ENCODE measurements around the gene SLC12A5.
A peak's percentile ranks its signal among the peaks of the same experiment; 100 is the strongest.

Gene SLC12A5

DNA sequence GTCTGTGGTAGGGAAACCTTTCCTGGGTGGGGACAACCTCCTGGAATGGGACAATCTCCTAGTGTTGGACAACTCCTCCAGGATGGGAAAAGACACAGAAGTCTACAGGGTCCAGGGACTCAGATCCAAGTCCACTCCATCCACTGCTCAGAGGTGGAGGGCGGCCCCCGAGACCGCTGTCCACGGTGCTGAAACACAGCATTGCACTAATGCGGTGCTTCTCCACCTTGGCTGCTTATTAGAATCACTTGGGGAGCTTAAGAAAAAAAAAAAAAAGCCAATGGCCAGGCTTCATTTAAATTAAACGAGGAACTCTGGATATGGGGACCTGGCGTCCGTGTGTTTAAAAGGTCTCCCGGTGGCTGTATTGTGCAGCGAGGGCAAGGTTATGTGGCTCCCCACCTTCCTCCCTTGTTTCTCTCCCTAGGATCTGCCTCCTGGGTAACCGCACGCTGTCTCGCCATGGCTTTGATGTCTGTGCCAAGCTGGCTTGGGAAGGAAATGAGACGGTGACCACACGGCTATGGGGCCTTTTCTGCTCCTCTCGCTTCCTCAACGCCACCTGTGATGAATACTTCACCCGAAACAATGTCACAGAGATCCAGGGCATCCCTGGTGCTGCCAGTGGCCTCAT is 12.0 kb downstream of the SLC12A5 start:
- Histone ChIP-seq H2BK5ac (ENCODE audit: low read depth, low read length, poor library complexity) (no peak overlapping the region), H2BK12ac (ENCODE audit: low read length) (no peak overlapping the region), H4K8ac (ENCODE audit: low read depth, low read length) (no peak overlapping the region), H3K27me3 (ENCODE audit: insufficient read depth, low read length) (no peaks in the 10 kb centered on the region), H2AK5ac (ENCODE audit: low read length) (no peak overlapping the region), H3K79me2 (ENCODE audit: control insufficient read depth, insufficient read depth, low read length, poor library complexity) (no peaks in the 10 kb centered on the region), H3K18ac (ENCODE audit: low read length) (no peak overlapping the region), H3K9ac (ENCODE audit: low read length) (no peak overlapping the region), H2AFZ (ENCODE audit: insufficient read depth, low read length, poor library complexity) (no peak overlapping the region), H3K4me2 (ENCODE audit: low read length) (no peak overlapping the region), H4K91ac (ENCODE audit: low read depth, low read length) (no peak overlapping the region), H3K27ac (ENCODE audit: low read depth, low read length) (no peak overlapping the region), H3K36me3 (ENCODE audit: control insufficient read depth in 1 of 2, insufficient read depth in 2 of 2, low read length in 2 of 2) (no peaks in the 10 kb centered on the region), H3K14ac (ENCODE audit: low read length) (no peak overlapping the region), H3K79me1 (ENCODE audit: low read length) (no peaks in the 10 kb centered on the region), H3K4me1 (ENCODE audit: control insufficient read depth in 1 of 2, insufficient read depth in 2 of 2, low read length in 2 of 2) (no peaks in the 10 kb centered on the region), H3K23ac (ENCODE audit: low read length) (no peak overlapping the region), H4K12ac (ENCODE audit: low read depth, low read length) (no peak overlapping the region), H3K4ac (ENCODE audit: low read depth, low read length) (no peak overlapping the region), H3K9me3 (ENCODE audit: insufficient read depth, low read depth, low read length) (peaks cover 2% of the 10 kb centered on the region), H3K4me3 (ENCODE audit: low read depth, low read length) (no peak overlapping the region), H2BK120ac (ENCODE audit: insufficient read depth, low read length, poor library complexity) (no peak overlapping the region)
- peak; percentile 14 to 69 for DNase-seq
- no CpG with 5 or more reads among the region's 18 CpGs for WGBS (ENCODE audit: extremely low coverage, insufficient coverage, insufficient read length)

DNA sequence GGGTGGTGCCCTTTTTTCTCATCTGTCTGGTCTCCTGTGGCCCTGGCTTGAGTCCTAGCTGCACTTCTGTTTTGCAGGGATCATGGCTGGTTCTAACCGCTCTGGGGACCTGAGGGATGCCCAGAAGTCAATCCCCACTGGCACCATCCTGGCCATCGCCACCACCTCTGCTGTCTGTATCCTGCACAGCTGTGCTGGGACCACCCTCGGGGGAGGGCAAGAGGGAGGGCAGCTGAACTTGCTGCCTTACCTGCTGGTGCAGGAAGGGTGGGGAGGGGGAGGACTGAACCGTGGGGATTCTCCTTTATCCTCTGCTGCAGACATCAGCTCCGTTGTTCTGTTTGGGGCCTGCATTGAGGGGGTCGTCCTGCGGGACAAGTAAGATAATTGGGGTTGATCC is 14.5 kb downstream of the SLC12A5 start:
- no CpG with 5 or more reads among the region's 7 CpGs for WGBS (ENCODE audit: extremely low coverage, insufficient coverage, insufficient read length)
- Histone ChIP-seq H2BK5ac (ENCODE audit: low read depth, low read length, poor library complexity) (no peak overlapping the region), H3K23ac (ENCODE audit: low read length) (no peak overlapping the region), H2AK5ac (ENCODE audit: low read length) (no peak overlapping the region), H3K14ac (ENCODE audit: low read length) (no peak overlapping the region), H3K4ac (ENCODE audit: low read depth, low read length) (no peak overlapping the region), H3K79me2 (ENCODE audit: control insufficient read depth, insufficient read depth, low read length, poor library complexity) (no peaks in the 10 kb centered on the region), H3K36me3 (ENCODE audit: control insufficient read depth in 1 of 2, insufficient read depth in 2 of 2, low read length in 2 of 2) (no peaks in the 10 kb centered on the region), H3K4me2 (ENCODE audit: low read length) (no peak overlapping the region), H2BK120ac (ENCODE audit: insufficient read depth, low read length, poor library complexity) (no peak overlapping the region), H3K4me1 (ENCODE audit: control insufficient read depth in 1 of 2, insufficient read depth in 2 of 2, low read length in 2 of 2) (no peaks in the 10 kb centered on the region), H3K79me1 (ENCODE audit: low read length) (no peaks in the 10 kb centered on the region), H2BK12ac (ENCODE audit: low read length) (no peak overlapping the region), H2AFZ (ENCODE audit: insufficient read depth, low read length, poor library complexity) (no peak overlapping the region), H3K18ac (ENCODE audit: low read length) (no peak overlapping the region), H3K4me3 (ENCODE audit: low read depth, low read length) (peak overlapping the region; percentile 47), H3K9ac (ENCODE audit: low read length) (no peak overlapping the region), H3K27me3 (ENCODE audit: insufficient read depth, low read length) (no peaks in the 10 kb centered on the region), H3K27ac (ENCODE audit: low read depth, low read length) (no peak overlapping the region), H4K91ac (ENCODE audit: low read depth, low read length) (no peak overlapping the region), H4K12ac (ENCODE audit: low read depth, low read length) (no peak overlapping the region), H4K8ac (ENCODE audit: low read depth, low read length) (no peak overlapping the region), H3K9me3 (ENCODE audit: insufficient read depth, low read depth, low read length) (peaks cover 2% of the 10 kb centered on the region)
- no peak for DNase-seq

DNA sequence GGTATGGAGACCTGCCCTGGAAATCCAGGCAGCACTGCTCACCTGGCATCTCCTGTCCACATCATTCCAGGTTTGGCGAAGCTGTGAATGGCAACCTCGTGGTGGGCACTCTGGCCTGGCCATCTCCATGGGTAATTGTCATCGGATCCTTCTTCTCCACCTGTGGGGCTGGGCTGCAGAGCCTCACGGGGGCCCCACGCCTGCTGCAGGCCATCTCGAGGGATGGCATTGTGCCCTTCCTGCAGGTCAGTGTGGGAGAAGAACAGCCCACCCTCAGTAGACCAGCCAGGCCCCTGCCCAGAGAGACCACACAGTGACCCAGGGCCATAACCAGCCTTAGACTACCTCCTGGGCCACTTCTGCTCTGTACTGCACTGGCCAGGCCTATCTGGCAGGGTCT is 15.9 kb downstream of the SLC12A5 start:
- H3K4me1 ChIP-seq (ENCODE audit: control insufficient read depth in 1 of 2, insufficient read depth in 2 of 2, low read length in 2 of 2) = no peaks in the 10 kb centered on the region
- H3K14ac ChIP-seq (ENCODE audit: low read length) = no peak overlapping the region
- no peak overlapping the region for H2BK12ac ChIP-seq (ENCODE audit: low read length)
- no peak overlapping the region for H3K4me2 ChIP-seq (ENCODE audit: low read length)
- no peak overlapping the region for H3K4ac ChIP-seq (ENCODE audit: low read depth, low read length)
- no peak overlapping the region for H2AK5ac ChIP-seq (ENCODE audit: low read length)
- no peak overlapping the region for H3K4me3 ChIP-seq (ENCODE audit: low read depth, low read length)
- H4K91ac ChIP-seq (ENCODE audit: low read depth, low read length) = no peak overlapping the region
- H3K79me2 ChIP-seq (ENCODE audit: control insufficient read depth, insufficient read depth, low read length, poor library complexity) = no peaks in the 10 kb centered on the region
- no CpG with 5 or more reads among the region's 6 CpGs for WGBS (ENCODE audit: extremely low coverage, insufficient coverage, insufficient read length)
- no peak overlapping the region for H3K18ac ChIP-seq (ENCODE audit: low read length)
- H3K9ac ChIP-seq (ENCODE audit: low read length) = no peak overlapping the region
- H2BK120ac ChIP-seq (ENCODE audit: insufficient read depth, low read length, poor library complexity) = no peak overlapping the region
- H4K12ac ChIP-seq (ENCODE audit: low read depth, low read length) = no peak overlapping the region
- no peaks in the 10 kb centered on the region for H3K79me1 ChIP-seq (ENCODE audit: low read length)
- no peaks in the 10 kb centered on the region for H3K36me3 ChIP-seq (ENCODE audit: control insufficient read depth in 1 of 2, insufficient read depth in 2 of 2, low read length in 2 of 2)
- no peak overlapping the region for H2BK5ac ChIP-seq (ENCODE audit: low read depth, low read length, poor library complexity)
- no peak overlapping the region for H4K8ac ChIP-seq (ENCODE audit: low read depth, low read length)
- no peak for DNase-seq
- peaks cover 2% of the 10 kb centered on the region for H3K9me3 ChIP-seq (ENCODE audit: insufficient read depth, low read depth, low read length)
- H3K27me3 ChIP-seq (ENCODE audit: insufficient read depth, low read length) = no peaks in the 10 kb centered on the region
- H2AFZ ChIP-seq (ENCODE audit: insufficient read depth, low read length, poor library complexity) = no peak overlapping the region
- H3K23ac ChIP-seq (ENCODE audit: low read length) = no peak overlapping the region
- no peak overlapping the region for H3K27ac ChIP-seq (ENCODE audit: low read depth, low read length)

DNA sequence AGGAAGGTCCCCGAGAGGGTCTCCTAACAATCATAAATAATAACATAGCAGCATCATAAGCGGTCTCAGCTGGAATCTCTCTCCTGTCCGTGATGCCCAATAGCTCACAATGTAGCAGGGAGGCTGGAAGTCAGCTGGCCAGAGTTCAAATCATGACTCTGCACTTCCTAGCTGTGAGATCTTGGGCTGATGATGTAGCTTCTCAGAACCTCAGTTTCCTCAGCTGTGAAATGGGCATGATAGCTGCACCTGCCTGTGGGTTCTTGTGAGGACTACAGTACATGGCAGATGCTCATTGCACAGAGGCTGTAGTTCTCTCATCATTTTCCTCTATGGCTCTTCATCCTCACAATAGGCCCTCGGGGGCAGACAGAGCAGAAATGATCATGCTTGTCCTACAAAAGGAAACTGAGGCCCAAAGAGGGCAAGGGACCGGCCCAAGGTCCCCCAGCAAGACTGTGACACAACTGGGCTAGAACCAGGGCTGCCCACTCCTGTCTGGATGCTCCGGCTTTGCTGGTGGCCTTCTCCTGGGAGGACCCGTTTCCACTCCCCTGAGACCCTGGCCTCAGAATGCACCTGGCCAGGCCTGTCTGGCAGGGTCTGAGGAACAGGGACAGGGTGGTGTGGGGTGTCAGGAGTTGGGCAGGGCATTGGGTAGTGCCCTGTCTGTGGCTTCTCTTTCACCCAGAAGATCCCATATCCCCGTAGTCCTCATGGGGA is 17.7 kb downstream of the SLC12A5 start:
- H4K91ac ChIP-seq (ENCODE audit: low read depth, low read length) = no peak overlapping the region
- H4K12ac ChIP-seq (ENCODE audit: low read depth, low read length) = no peak overlapping the region
- H3K36me3 ChIP-seq (ENCODE audit: control insufficient read depth in 1 of 2, insufficient read depth in 2 of 2, low read length in 2 of 2) = no peaks in the 10 kb centered on the region
- H3K23ac ChIP-seq (ENCODE audit: low read length) = no peak overlapping the region
- H3K27me3 ChIP-seq (ENCODE audit: insufficient read depth, low read length) = no peaks in the 10 kb centered on the region
- H3K27ac ChIP-seq (ENCODE audit: low read depth, low read length) = no peak overlapping the region
- no CpG with 5 or more reads among the region's 8 CpGs for WGBS (ENCODE audit: extremely low coverage, insufficient coverage, insufficient read length)
- H2BK12ac ChIP-seq (ENCODE audit: low read length) = no peak overlapping the region
- H2BK120ac ChIP-seq (ENCODE audit: insufficient read depth, low read length, poor library complexity) = no peak overlapping the region
- no peak overlapping the region for H2AK5ac ChIP-seq (ENCODE audit: low read length)
- no peak overlapping the region for H3K4ac ChIP-seq (ENCODE audit: low read depth, low read length)
- peaks cover 2% of the 10 kb centered on the region for H3K9me3 ChIP-seq (ENCODE audit: insufficient read depth, low read depth, low read length)
- no peak overlapping the region for H3K9ac ChIP-seq (ENCODE audit: low read length)
- no peaks in the 10 kb centered on the region for H3K4me1 ChIP-seq (ENCODE audit: control insufficient read depth in 1 of 2, insufficient read depth in 2 of 2, low read length in 2 of 2)
- H2AFZ ChIP-seq (ENCODE audit: insufficient read depth, low read length, poor library complexity) = no peak overlapping the region
- no peak overlapping the region for H2BK5ac ChIP-seq (ENCODE audit: low read depth, low read length, poor library complexity)
- no peaks in the 10 kb centered on the region for H3K79me2 ChIP-seq (ENCODE audit: control insufficient read depth, insufficient read depth, low read length, poor library complexity)
- H3K14ac ChIP-seq (ENCODE audit: low read length) = no peak overlapping the region
- no peak overlapping the region for H3K18ac ChIP-seq (ENCODE audit: low read length)
- no peaks in the 10 kb centered on the region for H3K79me1 ChIP-seq (ENCODE audit: low read length)
- H4K8ac ChIP-seq (ENCODE audit: low read depth, low read length) = no peak overlapping the region
- DNase-seq = no peak
- no peak overlapping the region for H3K4me2 ChIP-seq (ENCODE audit: low read length)
- H3K4me3 ChIP-seq (ENCODE audit: low read depth, low read length) = no peak overlapping the region

Data from trophoblast cell (in vitro differentiated cells and primary cell).